Liver (tissue), 9 donors: Measurements from ENCODE around the gene CD40. TPM values are rescaled to one million over a fixed set of nuclear protein-coding genes. Genes with fewer than 3 reads are reported as not detected.

Experiments
- DNase-seq: peaks from one replicate; pipeline ENCODE4 v3.0.0-alpha.2; 2017; ENCODE audit warnings: low spot score
- H3K27ac ChIP-seq, 2 donors: one replicate each; pipeline ENCODE4 v1.7.0; 2013; ENCODE audit warnings: inconsistent platforms in 2 of 2, low read length in 2 of 2, control low read depth in 1 of 2, low read depth in 1 of 2, mild to moderate bottlenecking in 1 of 2
- H3K27me3 ChIP-seq, 4 donors: one replicate each; pipeline versions ENCODE4 v1.6.1 to v1.7.0; 2013; ENCODE audit warnings: low read length in 3 of 4, inconsistent platforms in 1 of 4, mild to moderate bottlenecking in 1 of 4, moderate library complexity in 1 of 4; ENCODE audit not compliant: control insufficient read depth in 4 of 4, insufficient read depth in 4 of 4
- H3K36me3 ChIP-seq, 4 donors: one replicate each; pipeline versions ENCODE4 v1.6.1 to v1.7.0; 2013; ENCODE audit warnings: low read length in 3 of 4, mild to moderate bottlenecking in 3 of 4, low read depth in 1 of 4, moderate library complexity in 1 of 4; ENCODE audit not compliant: control insufficient read depth in 4 of 4, insufficient read depth in 3 of 4
- H3K4me1 ChIP-seq, 4 donors: one replicate each; pipeline versions ENCODE4 v1.6.1 to v1.7.0; 2013; ENCODE audit warnings: low read length in 3 of 4, mild to moderate bottlenecking in 3 of 4, moderate library complexity in 1 of 4; ENCODE audit not compliant: control insufficient read depth in 4 of 4, insufficient read depth in 4 of 4
- H3K4me3 ChIP-seq, 3 donors: one replicate each; pipeline versions ENCODE4 v1.6.1 to v1.7.0; 2013; ENCODE audit warnings: low read length in 3 of 3, control low read depth in 1 of 3, low read depth in 1 of 3, mild to moderate bottlenecking in 1 of 3
- H3K9ac ChIP-seq, 2 donors: one replicate each; pipeline ENCODE4 v1.7.0; 2013; ENCODE audit warnings: low read length in 2 of 2, mild to moderate bottlenecking in 2 of 2, moderate library complexity in 2 of 2, control low read depth in 1 of 2, low read depth in 1 of 2
- H3K9me3 ChIP-seq, 4 donors: one replicate each; pipeline versions ENCODE4 v1.6.1 to v1.7.0; 2013; ENCODE audit warnings: low read length in 3 of 4; ENCODE audit not compliant: control insufficient read depth in 4 of 4
- ATF3 ChIP-seq: IDR thresholded peaks from 2 replicates; pipeline ENCODE4 v1.6.1; 2016; ENCODE audit warnings: antibody characterized with exemption
- CTCF ChIP-seq: fragments of 150-350 bp; IDR thresholded peaks from 2 replicates; pipeline ENCODE4 v1.5.1; 2017; ENCODE audit warnings: improper control_type of control experiment, low read depth, low read length; ENCODE audit not compliant: missing input control
- EGR1 ChIP-seq, 2 donors: IDR thresholded peaks; 2 replicates each; pipeline ENCODE4 v1.6.1; 2016 to 2018; ENCODE audit warnings: antibody characterized with exemption in 2 of 2, low read depth in 2 of 2
- FOXA1 ChIP-seq: IDR thresholded peaks from 2 replicates; pipeline ENCODE4 v1.6.1; 2016; ENCODE audit warnings: antibody characterized with exemption
- FOXA2 ChIP-seq: IDR thresholded peaks from 2 replicates; pipeline ENCODE4 v1.6.1; 2016; ENCODE audit warnings: antibody characterized with exemption
- GABPA ChIP-seq, 2 donors: IDR thresholded peaks in 1 of 2; conservative IDR thresholded peaks in 1 of 2; 2 replicates each; pipeline ENCODE4 v1.6.1; 2016; ENCODE audit warnings: antibody characterized with exemption in 2 of 2, mild to moderate bottlenecking in 1 of 2, moderate library complexity in 1 of 2
- HNF4A ChIP-seq, 2 donors: conservative IDR thresholded peaks; 2 replicates each; pipeline ENCODE4 v1.6.1; 2016; ENCODE audit warnings: antibody characterized with exemption in 2 of 2, mild to moderate bottlenecking in 2 of 2
- HNF4G ChIP-seq: IDR thresholded peaks from 2 replicates; pipeline ENCODE4 v1.6.1; 2016; ENCODE audit warnings: antibody characterized with exemption
- JUND ChIP-seq, 2 donors: IDR thresholded peaks; 2 replicates each; pipeline ENCODE4 v1.6.1; 2016; ENCODE audit warnings: antibody characterized with exemption in 2 of 2
- MAX ChIP-seq: IDR thresholded peaks from 2 replicates; pipeline ENCODE4 v1.6.1; 2016; ENCODE audit warnings: antibody characterized with exemption
- NR2F2 ChIP-seq: IDR thresholded peaks from 2 replicates; pipeline ENCODE4 v1.6.1; 2016; ENCODE audit warnings: antibody characterized with exemption
- RAD21 ChIP-seq, 2 donors: IDR thresholded peaks; 2 replicates each; pipeline ENCODE4 v1.6.1; 2016; ENCODE audit warnings: antibody characterized with exemption in 2 of 2, mild to moderate bottlenecking in 2 of 2
- REST ChIP-seq: IDR thresholded peaks from 2 replicates; pipeline ENCODE4 v1.6.1; 2016; ENCODE audit warnings: antibody characterized with exemption, mild to moderate bottlenecking
- RXRA ChIP-seq, 2 donors: IDR thresholded peaks; 2 replicates each; pipeline ENCODE4 v1.6.1; 2017 to 2018; ENCODE audit warnings: antibody characterized with exemption in 2 of 2, mild to moderate bottlenecking in 1 of 2
- SP1 ChIP-seq: IDR thresholded peaks from 2 replicates; pipeline ENCODE4 v1.6.1; 2018; ENCODE audit warnings: antibody characterized with exemption, mild to moderate bottlenecking
- YY1 ChIP-seq: IDR thresholded peaks from 2 replicates; pipeline ENCODE4 v1.6.1; 2016; ENCODE audit warnings: antibody characterized with exemption, mild to moderate bottlenecking
- WGBS: extraction: QIAGEN DNeasy Blood & Tissue Kit; methylation state at CpG from one replicate; pipeline ENCODE4 v1.1.7; 2013; 5-methylcytosine and 5-hydroxymethylcytosine counted together
- polyA plus RNA-seq, 2 donors: library from polyadenylated mRNA; stranded (reverse) in 1 of 2; unstranded in 1 of 2; fragments of 200-250 nt in 1 of 2; fragments of >200 nt in 1 of 2; fragmentation: Nextera tagmentation in 1 of 2; extraction: Ambion mirVana in 1 of 2; gene quantifications; one replicate each; pipeline versions ENCODE4 v1.2.1 to v1.2.3, GENCODE V29; 2013 to 2015
- total RNA-seq, 2 donors: library from RNA; depleted of rRNA; stranded (reverse); fragments of >200 nt; gene quantifications; one replicate each; pipeline ENCODE4 v1.2.3, GENCODE V29; 2014
- TF ChIP-seq, protein P1 (sequence below): IDR thresholded peaks from 2 replicates; pipeline ENCODE4 v1.6.1; 2016; ENCODE audit warnings: antibody characterized with exemption
- donor health status: healthy.
- donor health status: healthy.
- donor health status: healthy.
- donor health status: healthy.
- donor health status: healthy.

Gene CD40
- total and polyA plus RNA-seq, 4 donors, result 2.2 to 9.4 (median 6.0) TPM

- TF ChIP-seq ATF3, result no peak
- no peak for TF ChIP-seq JUND (IDR thresholded peaks at IDR 0.05)
- Histone ChIP-seq H3K27me3 (no peaks in the 10 kb centered on the region), H3K4me1 (no peaks in the 10 kb centered on the region), H3K9me3 (no peaks in the 10 kb centered on the region), H3K27ac (no peak overlapping the region), H3K4me3 (no peak overlapping the region), H3K36me3 (peaks cover 0 to 5% (median 0%) of the 10 kb centered on the region in 4 donors), H3K9ac (no peak overlapping the region)
- WGBS, result 38% methylated on average over 5 of the region's 5 CpGs
- no peak for DNase-seq
Measured at GRCh38 chr20:46129955-46130481, 11.9 kb downstream of the CD40 start.

- Histone ChIP-seq H3K9ac (no peak overlapping the region), H3K4me3 (no peak overlapping the region), H3K4me1 (no peaks in the 10 kb centered on the region), H3K27ac (no peak overlapping the region), H3K9me3 (no peaks in the 10 kb centered on the region), H3K27me3 (no peaks in the 10 kb centered on the region), H3K36me3 (peaks cover 0 to 5% (median 0%) of the 10 kb centered on the region in 4 donors)
- DNase-seq, result no peak
- WGBS, result 51% methylated on average over 4 of the region's 4 CpGs
- TF ChIP-seq EGR1 (IDR thresholded peaks at IDR 0.05; ENCODE audit: low read depth in 2 of 2) (no peak), MAX (no peak), HNF4A (conservative IDR thresholded peaks at IDR 0.05) (no peak), RAD21 (IDR thresholded peaks at IDR 0.05) (no peak), JUND (IDR thresholded peaks at IDR 0.05) (no peak), GABPA (IDR thresholded peaks at IDR 0.05 in 1 of 2, conservative IDR thresholded peaks at IDR 0.05 in 1 of 2) (no peak), YY1 (no peak), REST (no peak), SP1 (no peak), NR2F2 (no peak), RXRA (IDR thresholded peaks at IDR 0.05) (no peak), CTCF (no peak), HNF4G (no peak), FOXA2 (no peak), ATF3 (no peak), FOXA1 (no peak)
- TF ChIP-seq, protein P1, sequence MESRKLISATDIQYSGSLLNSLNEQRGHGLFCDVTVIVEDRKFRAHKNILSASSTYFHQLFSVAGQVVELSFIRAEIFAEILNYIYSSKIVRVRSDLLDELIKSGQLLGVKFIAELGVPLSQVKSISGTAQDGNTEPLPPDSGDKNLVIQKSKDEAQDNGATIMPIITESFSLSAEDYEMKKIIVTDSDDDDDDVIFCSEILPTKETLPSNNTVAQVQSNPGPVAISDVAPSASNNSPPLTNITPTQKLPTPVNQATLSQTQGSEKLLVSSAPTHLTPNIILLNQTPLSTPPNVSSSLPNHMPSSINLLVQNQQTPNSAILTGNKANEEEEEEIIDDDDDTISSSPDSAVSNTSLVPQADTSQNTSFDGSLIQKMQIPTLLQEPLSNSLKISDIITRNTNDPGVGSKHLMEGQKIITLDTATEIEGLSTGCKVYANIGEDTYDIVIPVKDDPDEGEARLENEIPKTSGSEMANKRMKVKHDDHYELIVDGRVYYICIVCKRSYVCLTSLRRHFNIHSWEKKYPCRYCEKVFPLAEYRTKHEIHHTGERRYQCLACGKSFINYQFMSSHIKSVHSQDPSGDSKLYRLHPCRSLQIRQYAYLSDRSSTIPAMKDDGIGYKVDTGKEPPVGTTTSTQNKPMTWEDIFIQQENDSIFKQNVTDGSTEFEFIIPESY, result no peak
Measured at GRCh38 chr20:46130534-46130933, 12.4 kb downstream of the CD40 start.
